Breast epithelium (tissue), 4 donors: Measurements from ENCODE around the gene AGAP1. TPM values are rescaled to one million over a fixed set of nuclear protein-coding genes. Genes with fewer than 3 reads are reported as not detected.

ENCODE experiments used
- DNase-seq, 2 donors: peaks; one replicate each; pipeline ENCODE4 v3.0.0-alpha.2; 2019; ENCODE audit warnings: low spot score in 2 of 2
- H3K27ac ChIP-seq, 2 donors: fragments of 200-600 bp; sonication (generic) in 1 of 2; one replicate each; pipeline ENCODE4 v1.5.1; 2016 to 2019; ENCODE audit warnings: mild to moderate bottlenecking in 1 of 2
- H3K27me3 ChIP-seq, 2 donors: fragments of 200-600 bp; sonication (generic) in 1 of 2; one replicate each; pipeline versions ENCODE4 v1.5.1 to v1.6.0; 2017 to 2019; ENCODE audit warnings: control low read depth in 1 of 2, mild to moderate bottlenecking in 1 of 2
- H3K36me3 ChIP-seq: fragments of 200-600 bp; one replicate; pipeline ENCODE4 v1.5.1; 2019
- H3K4me1 ChIP-seq, 2 donors: fragments of 200-600 bp; sonication (generic); one replicate each; pipeline ENCODE4 v1.5.1; 2016 to 2019; ENCODE audit warnings: control low read depth in 1 of 2
- H3K4me3 ChIP-seq, 3 donors: fragments of 200-600 bp; sonication (generic); 1 replicate in 2 of 3; 2 replicates in 1 of 3; pipeline ENCODE4 v1.5.1; 2016 to 2019; ENCODE audit warnings: mild to moderate bottlenecking in 3 of 3, moderate library complexity in 2 of 3
- H3K9me3 ChIP-seq, 2 donors: fragments of 200-600 bp; sonication (generic) in 1 of 2; one replicate each; pipeline ENCODE4 v1.5.1; 2016 to 2019; ENCODE audit warnings: control low read depth in 1 of 2
- POLR2A ChIP-seq: fragments of 450-650 bp; IDR thresholded peaks from one replicate; pipeline ENCODE4 v1.6.1; 2016; ENCODE audit warnings: antibody characterized with exemption, mild to moderate bottlenecking, moderate library complexity
- POLR2AphosphoS5 ChIP-seq, 3 donors: sonication (generic); formaldehyde crosslinking; IDR thresholded peaks; one replicate each; pipeline ENCODE4 v1.6.1; 2017; ENCODE audit warnings: antibody characterized with exemption in 3 of 3
- intact Hi-C: fragments of 100-400 bp; cut with DNase I; formaldehyde crosslinking; loops from one replicate; pipeline ENCODE4 v1.15.1; 2023; ENCODE audit warnings: low total_unique reads
- total RNA-seq, 3 donors: library from RNA; depleted of rRNA; stranded (reverse); fragments of >200 nt; gene quantifications; one replicate each; pipeline ENCODE4 v1.1.0, GENCODE V29; 2016
- TF ChIP-seq, protein P1 (sequence below), 3 donors: fragments of 450-650 bp; IDR thresholded peaks; one replicate each; pipeline ENCODE4 v1.5.1; 2016 to 2017; ENCODE audit warnings: antibody characterized with exemption in 3 of 3, mild to moderate bottlenecking in 3 of 3, moderate library complexity in 3 of 3

The AGAP1 gene
- total RNA-seq, 3 donors from 2014 or later, result 19.7 to 27.1 (median 25.9) TPM

GRCh38 chr2:235549735-235550377 is 56.0 kb downstream of the AGAP1 start:
- Histone ChIP-seq H3K27me3 (no peaks in the 10 kb centered on the region), H3K27ac (no peak overlapping the region), H3K36me3 (no peaks in the 10 kb centered on the region), H3K9me3 (no peaks in the 10 kb centered on the region), H3K4me1 (peaks cover 5 to 10% of the 10 kb centered on the region in 2 donors), H3K4me3 (no peak overlapping the region)
- TF ChIP-seq POLR2AphosphoS5 (IDR thresholded peaks at IDR 0.05) (no peak), POLR2A (no peak)
- TF ChIP-seq, protein P1, sequence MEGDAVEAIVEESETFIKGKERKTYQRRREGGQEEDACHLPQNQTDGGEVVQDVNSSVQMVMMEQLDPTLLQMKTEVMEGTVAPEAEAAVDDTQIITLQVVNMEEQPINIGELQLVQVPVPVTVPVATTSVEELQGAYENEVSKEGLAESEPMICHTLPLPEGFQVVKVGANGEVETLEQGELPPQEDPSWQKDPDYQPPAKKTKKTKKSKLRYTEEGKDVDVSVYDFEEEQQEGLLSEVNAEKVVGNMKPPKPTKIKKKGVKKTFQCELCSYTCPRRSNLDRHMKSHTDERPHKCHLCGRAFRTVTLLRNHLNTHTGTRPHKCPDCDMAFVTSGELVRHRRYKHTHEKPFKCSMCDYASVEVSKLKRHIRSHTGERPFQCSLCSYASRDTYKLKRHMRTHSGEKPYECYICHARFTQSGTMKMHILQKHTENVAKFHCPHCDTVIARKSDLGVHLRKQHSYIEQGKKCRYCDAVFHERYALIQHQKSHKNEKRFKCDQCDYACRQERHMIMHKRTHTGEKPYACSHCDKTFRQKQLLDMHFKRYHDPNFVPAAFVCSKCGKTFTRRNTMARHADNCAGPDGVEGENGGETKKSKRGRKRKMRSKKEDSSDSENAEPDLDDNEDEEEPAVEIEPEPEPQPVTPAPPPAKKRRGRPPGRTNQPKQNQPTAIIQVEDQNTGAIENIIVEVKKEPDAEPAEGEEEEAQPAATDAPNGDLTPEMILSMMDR (IDR thresholded peaks at IDR 0.05), result no peak
- peak in 1 of 2 donors; percentile 46 for DNase-seq
- intact Hi-C loops, result no loop called here

DNA sequence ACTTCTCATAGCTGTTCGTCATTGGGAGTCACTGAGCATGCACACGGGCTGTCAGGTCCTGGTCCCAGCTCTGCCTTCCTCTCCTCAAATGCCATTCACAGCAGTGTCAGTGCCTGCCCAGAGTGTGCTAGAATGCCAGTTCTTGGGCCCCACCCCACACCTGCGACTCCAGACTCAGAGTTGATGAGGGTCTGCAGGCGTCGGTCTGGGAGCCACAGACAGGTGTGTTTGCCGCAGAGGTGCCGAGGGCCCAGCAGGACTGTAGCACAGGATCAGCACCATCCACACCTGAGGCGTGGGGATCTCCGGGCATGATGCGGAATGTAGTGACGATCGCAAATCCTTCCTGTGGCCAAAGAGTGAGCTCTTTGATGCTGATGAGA is 56.5 kb downstream of the AGAP1 start:
- no peak for TF ChIP-seq POLR2A
- TF ChIP-seq, protein P1 (IDR thresholded peaks at IDR 0.05), result no peak
- TF ChIP-seq POLR2AphosphoS5 (IDR thresholded peaks at IDR 0.05), result no peak
- Histone ChIP-seq H3K27me3 (no peaks in the 10 kb centered on the region), H3K4me3 (no peak overlapping the region), H3K9me3 (no peaks in the 10 kb centered on the region), H3K27ac (no peak overlapping the region), H3K4me1 (peaks cover 5 to 10% of the 10 kb centered on the region in 2 donors), H3K36me3 (no peaks in the 10 kb centered on the region)
- intact Hi-C loops, result no loop called here
- no peak for DNase-seq

- no peak for DNase-seq
- no peaks in the 10 kb centered on the region for H3K9me3 ChIP-seq
- H3K4me1 ChIP-seq, result peaks cover 5 to 10% of the 10 kb centered on the region in 2 donors
- H3K36me3 ChIP-seq, result no peaks in the 10 kb centered on the region
- TF ChIP-seq POLR2AphosphoS5 (IDR thresholded peaks at IDR 0.05) (no peak), POLR2A (no peak)
- TF ChIP-seq, protein P1 (IDR thresholded peaks at IDR 0.05), result no peak
- H3K27me3 ChIP-seq, result no peaks in the 10 kb centered on the region
- intact Hi-C loops, result no loop called here
- H3K4me3 ChIP-seq, result no peak overlapping the region
- no peak overlapping the region for H3K27ac ChIP-seq
Measured at GRCh38 chr2:235550946-235551345, 57.1 kb downstream of the AGAP1 start.

- peaks cover 5 to 10% of the 10 kb centered on the region in 2 donors for H3K4me1 ChIP-seq
- no peaks in the 10 kb centered on the region for H3K27me3 ChIP-seq
- TF ChIP-seq, protein P1 (IDR thresholded peaks at IDR 0.05), result peak in 2 of 3 donors; percentile 36 to 45
- no peak for TF ChIP-seq POLR2AphosphoS5 (IDR thresholded peaks at IDR 0.05)
- H3K36me3 ChIP-seq, result no peaks in the 10 kb centered on the region
- DNase-seq, result peak in 1 of 2 donors; percentile 59
- no peak overlapping the region for H3K27ac ChIP-seq
- intact Hi-C loops, result no loop called here
- no peaks in the 10 kb centered on the region for H3K9me3 ChIP-seq
- H3K4me3 ChIP-seq, result no peak overlapping the region
Measured at GRCh38 chr2:235551965-235552364, 58.1 kb downstream of the AGAP1 start.

GRCh38 chr2:235552671-235553070 is 58.8 kb downstream of the AGAP1 start:
- H3K9me3 ChIP-seq, result no peaks in the 10 kb centered on the region
- H3K27me3 ChIP-seq, result no peaks in the 10 kb centered on the region
- TF ChIP-seq, protein P1 (IDR thresholded peaks at IDR 0.05), result no peak
- TF ChIP-seq POLR2A (no peak), POLR2AphosphoS5 (IDR thresholded peaks at IDR 0.05) (no peak)
- DNase-seq, result no peak
- intact Hi-C loops, result no loop called here
- no peaks in the 10 kb centered on the region for H3K36me3 ChIP-seq
- no peak overlapping the region for H3K4me3 ChIP-seq
- no peak overlapping the region for H3K27ac ChIP-seq
- peaks cover 5 to 10% of the 10 kb centered on the region in 2 donors for H3K4me1 ChIP-seq
